ENCODE measurements around the gene SESN3. TPM values are rescaled to one million over a fixed set of nuclear protein-coding genes. Genes with fewer than 3 reads are reported as not detected.

The SESN3 gene
- polyA plus RNA-seq, 1 donor from 2014 or later = 11.1 TPM

DNA sequence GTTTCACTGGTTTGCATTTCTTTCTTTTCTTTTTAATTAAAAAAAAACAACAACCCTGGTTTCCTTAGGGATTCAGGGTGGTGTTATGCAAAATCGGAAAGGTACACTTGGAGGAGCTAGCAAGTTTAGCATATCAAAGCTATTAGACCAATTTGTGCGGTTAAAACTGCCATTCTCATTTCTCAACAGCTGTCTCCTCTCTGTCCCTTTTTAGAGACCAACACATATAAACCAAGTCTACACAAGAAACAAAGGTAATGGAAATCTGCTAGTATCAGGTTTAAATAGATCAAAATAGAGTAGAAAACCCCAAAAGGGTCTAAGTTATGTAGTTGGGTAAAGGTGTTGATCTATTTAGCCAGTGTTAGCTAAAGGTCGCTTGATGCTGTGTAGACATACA is 1.7 kb upstream of the SESN3 start:
- TF ChIP-seq, protein P1, sequence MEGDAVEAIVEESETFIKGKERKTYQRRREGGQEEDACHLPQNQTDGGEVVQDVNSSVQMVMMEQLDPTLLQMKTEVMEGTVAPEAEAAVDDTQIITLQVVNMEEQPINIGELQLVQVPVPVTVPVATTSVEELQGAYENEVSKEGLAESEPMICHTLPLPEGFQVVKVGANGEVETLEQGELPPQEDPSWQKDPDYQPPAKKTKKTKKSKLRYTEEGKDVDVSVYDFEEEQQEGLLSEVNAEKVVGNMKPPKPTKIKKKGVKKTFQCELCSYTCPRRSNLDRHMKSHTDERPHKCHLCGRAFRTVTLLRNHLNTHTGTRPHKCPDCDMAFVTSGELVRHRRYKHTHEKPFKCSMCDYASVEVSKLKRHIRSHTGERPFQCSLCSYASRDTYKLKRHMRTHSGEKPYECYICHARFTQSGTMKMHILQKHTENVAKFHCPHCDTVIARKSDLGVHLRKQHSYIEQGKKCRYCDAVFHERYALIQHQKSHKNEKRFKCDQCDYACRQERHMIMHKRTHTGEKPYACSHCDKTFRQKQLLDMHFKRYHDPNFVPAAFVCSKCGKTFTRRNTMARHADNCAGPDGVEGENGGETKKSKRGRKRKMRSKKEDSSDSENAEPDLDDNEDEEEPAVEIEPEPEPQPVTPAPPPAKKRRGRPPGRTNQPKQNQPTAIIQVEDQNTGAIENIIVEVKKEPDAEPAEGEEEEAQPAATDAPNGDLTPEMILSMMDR (IDR thresholded peaks at IDR 0.05; ENCODE audit: poor library complexity, severe bottlenecking) = no peak
- TF ChIP-seq POLR2AphosphoS5 (IDR thresholded peaks at IDR 0.05) (no peak), TAF1 (IDR thresholded peaks at IDR 0.05; ENCODE audit: low read depth) (no peak), SMC3 (conservative IDR thresholded peaks at IDR 0.05; ENCODE audit: poor library complexity) (no peak), EZH2 (IDR thresholded peaks at IDR 0.05; ENCODE audit: borderline replicate concordance, insufficient read depth, low read length, poor library complexity, severe bottlenecking) (no peak), RAD21 (conservative IDR thresholded peaks at IDR 0.05) (no peak), EP300 (conservative IDR thresholded peaks at IDR 0.05; ENCODE audit: poor library complexity, severe bottlenecking) (no peak), MXI1 (conservative IDR thresholded peaks at IDR 0.05; ENCODE audit: poor library complexity, severe bottlenecking) (no peak)
- TF ChIP-seq, protein P2, sequence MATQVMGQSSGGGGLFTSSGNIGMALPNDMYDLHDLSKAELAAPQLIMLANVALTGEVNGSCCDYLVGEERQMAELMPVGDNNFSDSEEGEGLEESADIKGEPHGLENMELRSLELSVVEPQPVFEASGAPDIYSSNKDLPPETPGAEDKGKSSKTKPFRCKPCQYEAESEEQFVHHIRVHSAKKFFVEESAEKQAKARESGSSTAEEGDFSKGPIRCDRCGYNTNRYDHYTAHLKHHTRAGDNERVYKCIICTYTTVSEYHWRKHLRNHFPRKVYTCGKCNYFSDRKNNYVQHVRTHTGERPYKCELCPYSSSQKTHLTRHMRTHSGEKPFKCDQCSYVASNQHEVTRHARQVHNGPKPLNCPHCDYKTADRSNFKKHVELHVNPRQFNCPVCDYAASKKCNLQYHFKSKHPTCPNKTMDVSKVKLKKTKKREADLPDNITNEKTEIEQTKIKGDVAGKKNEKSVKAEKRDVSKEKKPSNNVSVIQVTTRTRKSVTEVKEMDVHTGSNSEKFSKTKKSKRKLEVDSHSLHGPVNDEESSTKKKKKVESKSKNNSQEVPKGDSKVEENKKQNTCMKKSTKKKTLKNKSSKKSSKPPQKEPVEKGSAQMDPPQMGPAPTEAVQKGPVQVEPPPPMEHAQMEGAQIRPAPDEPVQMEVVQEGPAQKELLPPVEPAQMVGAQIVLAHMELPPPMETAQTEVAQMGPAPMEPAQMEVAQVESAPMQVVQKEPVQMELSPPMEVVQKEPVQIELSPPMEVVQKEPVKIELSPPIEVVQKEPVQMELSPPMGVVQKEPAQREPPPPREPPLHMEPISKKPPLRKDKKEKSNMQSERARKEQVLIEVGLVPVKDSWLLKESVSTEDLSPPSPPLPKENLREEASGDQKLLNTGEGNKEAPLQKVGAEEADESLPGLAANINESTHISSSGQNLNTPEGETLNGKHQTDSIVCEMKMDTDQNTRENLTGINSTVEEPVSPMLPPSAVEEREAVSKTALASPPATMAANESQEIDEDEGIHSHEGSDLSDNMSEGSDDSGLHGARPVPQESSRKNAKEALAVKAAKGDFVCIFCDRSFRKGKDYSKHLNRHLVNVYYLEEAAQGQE (IDR thresholded peaks at IDR 0.05; ENCODE audit: borderline replicate concordance) = no peak
- H2AFZ ChIP-seq (ENCODE audit: low read depth, low read length) = no peak overlapping the region
- no peaks in the 10 kb centered on the region for H3K9me3 ChIP-seq (ENCODE audit: low read length)
- H3K27ac ChIP-seq (ENCODE audit: low read length) = peak overlapping the region; percentile 67
- peaks cover 17% of the 10 kb centered on the region for H3K79me2 ChIP-seq (replicated peaks; ENCODE audit: insufficient read depth, low read length)
- no peak overlapping the region for H3K4me2 ChIP-seq (ENCODE audit: low read length)
- H4K20me1 ChIP-seq (ENCODE audit: insufficient read depth) = no peaks in the 10 kb centered on the region
- H3K27me3 ChIP-seq (ENCODE audit: insufficient read depth, low read depth, low read length) = no peaks in the 10 kb centered on the region
- peak overlapping the region; percentile 58 for H3K9ac ChIP-seq (ENCODE audit: low read length)
- peak overlapping the region; percentile 81 for H3K4me3 ChIP-seq (ENCODE audit: low read length)
- H3K36me3 ChIP-seq (ENCODE audit: insufficient read depth, low read length) = no peaks in the 10 kb centered on the region
- H3F3A ChIP-seq (ENCODE audit: insufficient read depth, low read length, poor library complexity, severe bottlenecking) = peaks cover 7% of the 10 kb centered on the region
- no peaks in the 10 kb centered on the region for H3K9me2 ChIP-seq (ENCODE audit: insufficient read depth, low read length)

DNA sequence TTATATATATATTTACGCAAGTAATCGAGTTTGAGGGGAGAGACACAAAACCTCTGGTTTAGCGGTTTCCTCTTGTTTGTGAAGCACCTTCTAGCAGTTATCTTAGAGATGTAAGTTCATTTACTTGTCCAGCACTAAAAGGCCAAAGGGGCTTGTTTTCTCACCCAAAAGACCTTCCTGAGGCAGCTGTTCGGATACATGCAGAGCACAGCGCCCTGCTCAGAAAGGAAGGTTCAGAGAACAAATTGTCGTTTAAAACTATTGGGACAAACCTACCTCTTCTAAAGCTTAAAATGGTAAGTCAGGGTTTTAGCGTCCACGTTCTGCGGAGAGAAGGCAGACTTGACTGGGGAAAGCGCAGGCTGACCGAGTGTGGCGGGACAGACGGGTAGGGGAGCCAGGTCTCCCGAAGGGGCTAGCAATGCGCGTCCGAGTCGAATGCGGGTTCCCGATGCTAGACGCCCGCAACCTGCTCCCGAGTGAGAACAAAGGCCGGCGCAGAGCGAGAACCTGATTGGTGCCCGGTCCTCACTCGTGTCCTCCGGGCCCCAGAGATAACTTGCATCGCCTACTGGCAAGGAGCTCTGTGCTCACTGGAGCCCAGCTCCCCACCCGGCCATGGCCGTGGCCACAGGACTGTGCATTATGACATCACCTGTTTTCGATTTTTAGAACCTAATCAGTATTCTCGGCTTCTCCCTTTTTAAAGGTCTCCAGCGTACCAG is 1.0 kb upstream of the SESN3 start:
- H3K4me2 ChIP-seq (ENCODE audit: low read length) = peak overlapping the region; percentile 62
- no peaks in the 10 kb centered on the region for H3K9me3 ChIP-seq (ENCODE audit: low read length)
- TF ChIP-seq TAF1 (IDR thresholded peaks at IDR 0.05; ENCODE audit: low read depth) (no peak), EP300 (conservative IDR thresholded peaks at IDR 0.05; ENCODE audit: poor library complexity, severe bottlenecking) (no peak), EZH2 (IDR thresholded peaks at IDR 0.05; ENCODE audit: borderline replicate concordance, insufficient read depth, low read length, poor library complexity, severe bottlenecking) (no peak), MXI1 (conservative IDR thresholded peaks at IDR 0.05; ENCODE audit: poor library complexity, severe bottlenecking) (no peak), SMC3 (conservative IDR thresholded peaks at IDR 0.05; ENCODE audit: poor library complexity) (no peak)
- TF ChIP-seq, protein P1 (IDR thresholded peaks at IDR 0.05; ENCODE audit: poor library complexity, severe bottlenecking) = no peak
- TF ChIP-seq, protein P2 (IDR thresholded peaks at IDR 0.05; ENCODE audit: borderline replicate concordance) = no peak
- H3F3A ChIP-seq (ENCODE audit: insufficient read depth, low read length, poor library complexity, severe bottlenecking) = peaks cover 7% of the 10 kb centered on the region
- H3K27ac ChIP-seq (ENCODE audit: low read length) = peak overlapping the region; percentile 67
- H3K36me3 ChIP-seq (ENCODE audit: insufficient read depth, low read length) = no peaks in the 10 kb centered on the region
- peak overlapping the region; percentile 58 for H3K9ac ChIP-seq (ENCODE audit: low read length)
- H2AFZ ChIP-seq (ENCODE audit: low read depth, low read length) = peak overlapping the region; percentile 42
- H3K9me2 ChIP-seq (ENCODE audit: insufficient read depth, low read length) = no peaks in the 10 kb centered on the region
- peak overlapping the region; percentile 81 for H3K4me3 ChIP-seq (ENCODE audit: low read length)
- no peaks in the 10 kb centered on the region for H3K27me3 ChIP-seq (ENCODE audit: insufficient read depth, low read depth, low read length)
- peaks cover 23% of the 10 kb centered on the region for H3K79me2 ChIP-seq (replicated peaks; ENCODE audit: insufficient read depth, low read length)
- H4K20me1 ChIP-seq (ENCODE audit: insufficient read depth) = no peaks in the 10 kb centered on the region
